WI38 (cell line): ENCODE data around the gene RABGAP1.

ENCODE experiments used
- H3K4me3 ChIP-seq: 2 replicates; pipeline ENCODE4 v1.5.1; 2011; ENCODE audit warnings: low read depth, mild to moderate bottlenecking, control low read depth, low read length
- TF ChIP-seq, protein P1 (sequence below): IDR thresholded peaks from 2 replicates; pipeline ENCODE4 v1.5.1; 2012; ENCODE audit warnings: low read depth, mild to moderate bottlenecking, control low read depth, low read length

RABGAP1 gene

DNA sequence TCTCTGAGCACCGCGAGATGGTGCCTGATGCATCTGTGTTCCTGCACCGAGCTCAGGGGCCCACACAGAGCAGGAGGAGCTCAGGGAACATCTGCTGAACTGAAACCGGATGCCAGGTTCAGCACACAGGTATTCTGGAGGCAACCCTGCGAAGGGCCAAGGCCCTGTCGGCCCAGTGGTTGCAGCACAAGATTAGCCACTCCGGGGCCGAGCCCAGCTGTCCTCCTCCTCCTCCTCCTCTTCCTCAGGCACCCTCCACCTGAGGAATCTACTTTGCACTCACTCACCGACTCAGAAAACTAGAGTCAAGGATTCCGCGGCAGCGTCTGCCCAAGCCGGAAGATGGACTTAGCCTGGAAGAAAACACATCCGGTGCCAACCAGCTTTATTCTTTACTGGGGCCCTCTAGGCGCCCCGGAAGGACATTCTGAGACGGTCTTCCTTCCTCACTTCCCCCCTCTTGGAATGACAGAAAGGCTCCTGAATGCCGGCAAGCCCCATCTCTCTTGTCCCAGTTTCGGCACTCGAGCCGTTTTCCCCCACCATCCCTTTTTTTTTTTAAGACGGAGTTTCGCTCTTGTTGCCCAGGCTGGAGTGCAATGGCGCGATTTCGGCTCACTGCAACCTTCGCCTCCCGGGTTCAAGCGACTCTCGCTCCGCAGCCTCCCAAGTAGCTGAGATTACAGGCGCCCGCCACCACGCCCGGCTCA, 27.7 kb upstream of the RABGAP1 start, which contains the start of gene ZBTB6:
ZBTB6 (minus strand) TSS at position 360 of the 710 bp plus-strand sequence. CDS start 1,251 bp downstream, outside the sequence.
- H3K4me3 ChIP-seq: peak within 1 kb of the TSS; percentile 98
- TF ChIP-seq, protein P1, sequence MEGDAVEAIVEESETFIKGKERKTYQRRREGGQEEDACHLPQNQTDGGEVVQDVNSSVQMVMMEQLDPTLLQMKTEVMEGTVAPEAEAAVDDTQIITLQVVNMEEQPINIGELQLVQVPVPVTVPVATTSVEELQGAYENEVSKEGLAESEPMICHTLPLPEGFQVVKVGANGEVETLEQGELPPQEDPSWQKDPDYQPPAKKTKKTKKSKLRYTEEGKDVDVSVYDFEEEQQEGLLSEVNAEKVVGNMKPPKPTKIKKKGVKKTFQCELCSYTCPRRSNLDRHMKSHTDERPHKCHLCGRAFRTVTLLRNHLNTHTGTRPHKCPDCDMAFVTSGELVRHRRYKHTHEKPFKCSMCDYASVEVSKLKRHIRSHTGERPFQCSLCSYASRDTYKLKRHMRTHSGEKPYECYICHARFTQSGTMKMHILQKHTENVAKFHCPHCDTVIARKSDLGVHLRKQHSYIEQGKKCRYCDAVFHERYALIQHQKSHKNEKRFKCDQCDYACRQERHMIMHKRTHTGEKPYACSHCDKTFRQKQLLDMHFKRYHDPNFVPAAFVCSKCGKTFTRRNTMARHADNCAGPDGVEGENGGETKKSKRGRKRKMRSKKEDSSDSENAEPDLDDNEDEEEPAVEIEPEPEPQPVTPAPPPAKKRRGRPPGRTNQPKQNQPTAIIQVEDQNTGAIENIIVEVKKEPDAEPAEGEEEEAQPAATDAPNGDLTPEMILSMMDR: no peak

- TF ChIP-seq, protein P1: no peak
- H3K4me3 ChIP-seq: no peak overlapping the region
Measured at GRCh38 chr9:122918310-122918709, 22.5 kb upstream of the RABGAP1 start.

DNA sequence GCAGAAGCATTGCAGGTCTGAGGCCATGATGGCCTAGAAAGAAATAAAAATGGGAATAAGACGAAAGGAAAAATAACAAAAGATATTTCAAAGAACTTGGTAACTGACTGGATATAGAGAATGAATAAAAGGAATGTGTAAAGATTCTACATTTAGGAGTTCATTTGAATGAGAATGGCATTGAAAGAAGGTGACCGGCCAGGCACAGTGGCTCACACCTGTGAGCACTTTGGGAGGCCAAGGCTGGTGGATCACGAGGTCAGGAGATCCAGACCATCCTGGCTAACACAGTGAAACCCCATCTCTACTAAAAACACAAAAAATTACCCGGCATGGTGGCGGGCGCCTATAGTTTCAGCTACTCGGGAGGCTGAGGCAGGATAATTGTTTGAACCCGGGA, 18.1 kb upstream of the RABGAP1 start:
- no peak overlapping the region for H3K4me3 ChIP-seq
- TF ChIP-seq, protein P1: no peak

DNA sequence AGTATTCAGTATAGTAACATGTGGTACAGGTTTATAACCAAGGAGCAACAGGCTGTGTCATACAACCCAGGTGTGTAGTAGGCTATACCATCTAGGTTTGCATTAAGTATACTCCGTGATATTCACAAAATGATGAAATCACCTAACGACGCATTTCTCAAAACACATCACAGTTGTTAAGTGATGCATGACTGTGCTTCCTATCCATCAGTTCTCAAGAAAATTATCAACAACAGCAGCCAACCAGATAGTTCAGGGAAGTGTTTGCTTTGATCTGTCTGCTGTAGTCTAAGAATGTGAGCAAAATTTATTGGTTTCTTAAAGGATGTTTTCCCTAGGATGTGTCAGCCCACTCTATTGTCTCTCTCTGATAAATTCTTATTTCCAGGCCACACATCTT, 16.9 kb upstream of the RABGAP1 start:
- H3K4me3 ChIP-seq: no peak overlapping the region
- TF ChIP-seq, protein P1: no peak

GRCh38 chr9:122929796-122930354, 10.9 kb upstream of the RABGAP1 start:
- H3K4me3 ChIP-seq: no peak overlapping the region; the same call in none of the 2 replicates
- TF ChIP-seq, protein P1: no peak

- TF ChIP-seq, protein P1: no peak
- peak overlapping the region; percentile 78 for H3K4me3 ChIP-seq
Measured at GRCh38 chr9:122930541-122931225, 10.1 kb upstream of the RABGAP1 start.
